ENCODE results near the gene COPE. TPM values are rescaled to one million over a fixed set of nuclear protein-coding genes. Genes with fewer than 3 reads are reported as not detected.
A peak's percentile ranks its signal among the peaks of the same experiment; 100 is the strongest.

The COPE gene
- total and polyA plus RNA-seq, 2 of the 8 experiments (the other 6 are each of a cell fraction or from before 2014, with no cell fraction given), result 178 to 356 TPM

DNA sequence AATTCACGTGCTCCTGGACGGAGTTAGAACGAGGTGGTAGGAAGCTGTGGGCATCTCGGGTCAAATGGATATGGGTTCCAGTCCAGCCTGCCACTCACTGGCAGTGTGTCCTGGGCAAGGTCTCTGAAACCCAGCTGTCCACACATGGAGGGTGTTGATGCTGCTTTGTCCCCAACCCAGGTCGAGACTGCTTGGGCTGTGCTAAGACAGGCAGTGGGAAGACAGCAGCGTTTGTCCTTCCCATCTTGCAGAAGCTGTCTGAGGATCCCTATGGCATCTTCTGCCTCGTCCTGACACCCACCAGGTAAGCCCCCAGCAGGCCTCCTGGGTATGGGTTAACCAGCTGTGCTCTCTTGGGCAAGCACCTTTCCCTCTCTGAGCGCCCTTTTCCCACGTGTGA is 1.2 kb upstream of the COPE start:
- DNase-seq (ENCODE audit: low read depth in 1 of 2, low spot score in 2 of 2) (no peak), FAIRE-seq (no peak)
- Histone ChIP-seq H3K56ac (replicated peaks; ENCODE audit: insufficient read length, low read depth, low read length) (no peak overlapping the region), H2AFZ (ENCODE audit: low read length) (no peak overlapping the region), H3K4me1 (replicated peaks in 1 of 4; ENCODE audit: control insufficient read depth in 3 of 4, insufficient read depth in 4 of 4, low read length in 3 of 4) (peaks cover 0 to 9% (median 6%) of the 10 kb centered on the region in 4 experiments; a peak in 6 of 7 replicates), H2AK5ac (ENCODE audit: low read depth, low read length) (0 out of 2 replicates have a peak overlapping the region, but pooled peaks have one; percentile 40), H4K8ac (ENCODE audit: extremely low read depth, insufficient read depth, low read length) (no peak overlapping the region), H3K27me3 (replicated peaks in 1 of 4; ENCODE audit: control insufficient read depth in 3 of 4, extremely low read depth in 1 of 4, insufficient read depth in 3 of 4, low read length in 3 of 4) (no peaks in the 10 kb centered on the region), H2BK120ac (replicated peaks; ENCODE audit: low read depth, low read length) (no peak overlapping the region), H3K4me2 (ENCODE audit: insufficient read depth in 1 of 2, low read depth in 2 of 2, low read length in 2 of 2) (peak overlapping the region; percentile 77 to 95), H3K23ac (ENCODE audit: insufficient read length) (no peak overlapping the region), H3K18ac (ENCODE audit: extremely low read depth, low read length) (no peak overlapping the region), H3K36me3 (ENCODE audit: control insufficient read depth in 2 of 4, insufficient read depth in 4 of 4, low read length in 3 of 4) (peaks cover 0 to 23% (median 12%) of the 10 kb centered on the region in 4 experiments; a peak in 7 of 8 replicates), H3K4me3 (ENCODE audit: extremely low read depth in 1 of 4, insufficient read depth in 2 of 4, low read depth in 3 of 4, low read length in 4 of 4) (peak overlapping the region; percentile 82 to 100 (median 100)), H3K4ac (replicated peaks; ENCODE audit: insufficient read length, low read depth, low read length) (no peak overlapping the region), H2BK15ac (ENCODE audit: low read length) (no peak overlapping the region), H2BK20ac (ENCODE audit: low read length) (no peak overlapping the region), H4K5ac (ENCODE audit: insufficient read length, low read depth, low read length) (no peak overlapping the region), H3K79me1 (ENCODE audit: low read depth, low read length) (peaks cover 10% of the 10 kb centered on the region), H4K20me1 (replicated peaks in 1 of 2; ENCODE audit: control insufficient read depth in 1 of 2, insufficient read depth in 2 of 2, low read length in 2 of 2) (peaks cover 0 to 14% of the 10 kb centered on the region in 2 experiments), H3K27ac (ENCODE audit: low read depth, low read length) (no peak overlapping the region), H3K23me2 (ENCODE audit: low read depth, low read length) (peaks cover 15% of the 10 kb centered on the region), H2BK12ac (ENCODE audit: low read depth, low read length) (no peak overlapping the region), H4K91ac (replicated peaks; ENCODE audit: insufficient read length, low read length) (no peak overlapping the region), H3K9me3 (ENCODE audit: insufficient read depth in 2 of 2, low read depth in 1 of 2, low read length in 1 of 2) (no peaks in the 10 kb centered on the region), H2BK5ac (ENCODE audit: low read depth, low read length) (no peak overlapping the region), H3K79me2 (ENCODE audit: control insufficient read depth in 1 of 2, insufficient read depth in 2 of 2, low read length in 2 of 2) (peaks cover 4 to 23% of the 10 kb centered on the region in 2 experiments; a peak in 3 of 4 replicates), H3K9ac (replicated peaks in 1 of 4; ENCODE audit: extremely low read depth in 1 of 4, low read depth in 3 of 4, low read length in 3 of 4) (peak overlapping the region in 1 of 4 experiments; percentile 68; a peak in 4 of 7 replicates), H3K14ac (ENCODE audit: insufficient read length) (no peak overlapping the region)
- ChIA-PET CTCF (ENCODE audit: partially characterized antibody) (interaction anchor here (0.6 to 1.7 kb wide), 2 partner anchors 14 to 800 kb away, joined by 3 to 5 read pairs; no protein-coding TSS in a partner anchor), POLR2A (ENCODE audit: partially characterized antibody) (interaction anchor here (0.7 to 6.7 kb wide), 4 partner anchors 11 to 66 kb away, joined by 3 to 94 read pairs (median 6); no protein-coding TSS in a partner anchor)
- 82% methylated on average over 9 of the region's 9 CpGs; no CpG with 5 or more reads in 1 of the 2 experiments for WGBS, 2 experiments (ENCODE audit: extremely low coverage in 1 of 2, insufficient coverage in 1 of 2, insufficient read length in 1 of 2, insufficient replicate concordance in 2 of 2, low coverage in 1 of 2, low lambda C conversion rate in 2 of 2, missing lambda C conversion rate in 1 of 2)
